GM12878 (cell line): ENCODE measurements around the gene GHITM.

Experiments
- CTCF ChIP-seq, 3 experiments: IDR thresholded peaks in 2 of 3; conservative IDR thresholded peaks in 1 of 3; 2 replicates each; pipeline ENCODE4 v1.5.1; 2011; ENCODE audit warnings: low read depth in 3 of 3, low read length in 3 of 3, mild to moderate bottlenecking in 3 of 3, control low read depth in 2 of 3, moderate library complexity in 2 of 3, inconsistent platforms in 1 of 3, mixed read lengths in 1 of 3; ENCODE audit not compliant: control insufficient read depth in 2 of 3, insufficient read depth in 1 of 3; ENCODE audit errors: extremely low read depth in 1 of 3
- NR2F1 ChIP-seq: fragments of 450-650 bp; conservative IDR thresholded peaks from 2 replicates; pipeline ENCODE4 v1.6.1; 2017; ENCODE audit warnings: mild to moderate bottlenecking
- POLR2A ChIP-seq: IDR thresholded peaks from 2 replicates; pipeline ENCODE4 v1.6.1; 2011; ENCODE audit warnings: low read depth, mild to moderate bottlenecking, low read length
- RAD51 ChIP-seq: fragments of 450-650 bp; IDR thresholded peaks from 2 replicates; pipeline ENCODE4 v1.6.1; 2016; ENCODE audit warnings: moderate library complexity, mild to moderate bottlenecking, inconsistent platforms
- SREBF1 ChIP-seq: IDR thresholded peaks from 2 replicates; pipeline ENCODE4 v1.6.1; 2012; ENCODE audit warnings: mild to moderate bottlenecking, low read length
- ZNF24 ChIP-seq: fragments of 450-650 bp; IDR thresholded peaks from 2 replicates; pipeline ENCODE4 v1.6.1; 2017; ENCODE audit warnings: antibody characterized with exemption, mild to moderate bottlenecking

DNA sequence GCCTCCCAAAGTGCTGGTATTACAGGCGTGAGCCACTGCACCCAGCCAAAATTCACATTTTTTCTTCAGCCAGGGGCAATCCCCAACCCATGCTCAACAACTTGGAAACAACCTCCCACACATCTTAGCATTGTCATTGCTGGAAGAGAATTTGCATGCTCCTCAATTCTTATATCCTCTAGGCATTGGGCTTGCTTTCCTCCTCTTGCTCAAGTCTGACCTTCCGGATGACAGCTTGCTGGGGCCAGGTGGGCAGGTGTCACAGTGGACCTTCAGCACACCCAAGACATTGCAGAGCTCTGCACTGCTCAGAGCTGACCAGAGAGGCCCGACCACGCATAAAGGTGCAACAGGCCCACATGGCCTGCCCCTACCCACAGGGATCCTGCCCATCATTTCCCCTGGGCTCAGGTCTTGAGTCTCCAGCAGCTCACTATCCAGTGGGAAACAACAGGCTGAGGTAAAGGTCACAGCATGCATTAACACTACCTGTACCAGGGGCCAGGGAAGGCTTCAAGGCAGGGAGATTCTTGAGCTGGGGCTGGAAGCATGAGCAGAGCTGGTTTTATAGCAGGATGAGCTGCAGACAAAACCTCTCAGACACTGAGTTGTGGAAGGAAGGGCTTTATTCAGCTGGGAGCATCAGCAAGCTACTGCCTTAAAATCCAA lies 27.4 kb downstream of the GHITM start:
- TF ChIP-seq SREBF1 (no peak), NR2F1 (no peak), CTCF (IDR thresholded peaks at IDR 0.05 in 2 of 3, conservative IDR thresholded peaks at IDR 0.05 in 1 of 3; ENCODE audit: control insufficient read depth in 2 of 3, extremely low read depth in 1 of 3, insufficient read depth in 1 of 3, low read depth in 3 of 3, low read length in 3 of 3) (no peak), RAD51 (no peak), ZNF24 (no peak), POLR2A (peak; percentile 26; the same call in 1 of the 2 replicates)
